HT1080 (cell line): ENCODE results near the gene OR52N2. TPM values are rescaled to one million over a fixed set of nuclear protein-coding genes. Genes with fewer than 3 reads are reported as not detected.

Source experiments
- total RNA-seq: library from RNA; depleted of rRNA; stranded (reverse); fragments of >200 nt; shearing (Covaris generic); gene quantifications from 2 replicates; pipeline ENCODE4 v1.2.3, GENCODE V29; 2014; rRNA removed

OR52N2 gene
- total RNA-seq, 1 experiment from 2014 or later, result not detected

Other genes with a start within 250 kb of the OR52N2 start
- not detected in 2 replicates for gene OR52B6, start 228.0 kb upstream of the OR52N2 start, total RNA-seq
- gene TRIM6, start 212.3 kb upstream of the OR52N2 start, total RNA-seq, result 3.6 and 4.8 TPM in 2 replicates
- gene TRIM34, start 183.9 kb upstream of the OR52N2 start, total RNA-seq, result 1.9 and 3.6 TPM in 2 replicates
- gene TRIM5, start 123.8 kb upstream of the OR52N2 start, total RNA-seq, result 22.5 and 29.2 TPM in 2 replicates
- 12.3 and 18.4 TPM in 2 replicates for gene TRIM22, start 119.1 kb upstream of the OR52N2 start, total RNA-seq
- gene OR56B1, start 72.5 kb upstream of the OR52N2 start, total RNA-seq, result not detected in 2 replicates
- not detected in 2 replicates for gene OR52N4, start 54.7 kb upstream of the OR52N2 start, total RNA-seq
- not detected in 2 replicates for gene OR52N5, start 25.6 kb upstream of the OR52N2 start, total RNA-seq
- not detected in 2 replicates for gene OR52N1, start 17.7 kb upstream of the OR52N2 start, total RNA-seq
- not detected in 2 replicates for gene OR52E6, start 33.0 kb downstream of the OR52N2 start, total RNA-seq
- not detected in 2 replicates for gene OR52E8, start 48.8 kb downstream of the OR52N2 start, total RNA-seq
- gene OR52E4, start 71.7 kb downstream of the OR52N2 start, total RNA-seq, result not detected in 2 replicates
- not detected in 2 replicates for gene OR52E5, start 84.3 kb downstream of the OR52N2 start, total RNA-seq
- gene OR56A3, start 133.3 kb downstream of the OR52N2 start, total RNA-seq, result not detected in 2 replicates
- gene OR56A5, start 159.6 kb downstream of the OR52N2 start, total RNA-seq, result not detected in 2 replicates
- gene OR52L1, start 178.1 kb downstream of the OR52N2 start, total RNA-seq, result not detected in 2 replicates
- not detected in 2 replicates for gene OR56A4, start 198.0 kb downstream of the OR52N2 start, total RNA-seq
- not detected in 2 replicates for gene OR56A1, start 221.8 kb downstream of the OR52N2 start, total RNA-seq